Testis (tissue), 3 donors: Measurements from ENCODE around the gene MAPKAPK5. TPM values are rescaled to one million over a fixed set of nuclear protein-coding genes. Genes with fewer than 3 reads are reported as not detected.

Experiments used
- DNase-seq: peaks from one replicate; pipeline ENCODE4 v3.0.0-alpha.2; 2019
- H3K27ac ChIP-seq, 2 donors: fragments of 200-600 bp; sonication (generic); one replicate each; pipeline ENCODE4 v1.5.1; 2019
- H3K27me3 ChIP-seq: fragments of 200-600 bp; sonication (generic); one replicate; pipeline ENCODE4 v1.5.1; 2019
- H3K36me3 ChIP-seq: fragments of 200-600 bp; sonication (generic); one replicate; pipeline ENCODE4 v1.5.1; 2017; ENCODE audit warnings: low read depth; ENCODE audit errors: missing control alignments
- H3K4me1 ChIP-seq: fragments of 200-600 bp; sonication (generic); one replicate; pipeline ENCODE4 v1.5.1; 2019
- H3K4me3 ChIP-seq, 2 donors: fragments of 200-600 bp; sonication (generic); one replicate each; pipeline ENCODE4 v1.5.1; 2017 to 2019
- H3K9me3 ChIP-seq: fragments of 200-600 bp; sonication (generic); one replicate; pipeline ENCODE4 v1.5.1; 2017
- CTCF ChIP-seq, 3 experiments: fragments of 450-650 bp in 2 of 3; fragments of 200-600 bp in 1 of 3; sonication (generic) in 1 of 3; IDR thresholded peaks; one replicate each; pipeline ENCODE4 v1.5.1; 2016 to 2019; ENCODE audit warnings: antibody characterized with exemption in 3 of 3, mild to moderate bottlenecking in 2 of 3, moderate library complexity in 1 of 3
- POLR2A ChIP-seq: fragments of 450-650 bp; IDR thresholded peaks from one replicate; pipeline ENCODE4 v1.6.1; 2017; ENCODE audit warnings: antibody characterized with exemption, mild to moderate bottlenecking, moderate library complexity
- WGBS, 2 donors: methylation state at CpG; one replicate each; pipeline ENCODE4 v1.1.5; 2018; 5-methylcytosine and 5-hydroxymethylcytosine counted together
- intact Hi-C: fragments of 100-400 bp; cut with DNase I; formaldehyde crosslinking; loops from one replicate; pipeline ENCODE4 v1.15.1; 2023; ENCODE audit warnings: low total_unique reads
- polyA plus RNA-seq: library from polyadenylated mRNA; stranded (reverse); fragments of 350-450 nt; fragmentation: Illumina TruSeq; extraction: RNeasy Lipid Tissue Mini Kit (QIAGEN cat#74804); gene quantifications from one replicate; pipeline ENCODE4 v1.2.3, GENCODE V29; 2014; ENCODE audit warnings: low read depth, low replicate concordance; ENCODE audit not compliant: insufficient read depth
- total RNA-seq, 2 donors: library from RNA; depleted of rRNA; stranded (reverse); fragments of >200 nt; gene quantifications; one replicate each; pipeline ENCODE4 v1.2.3, GENCODE V29; 2016

Gene MAPKAPK5
- total and polyA plus RNA-seq, 3 donors from 2014 or later = 35.6 to 77.8 (median 62.9) TPM

GRCh38 chr12:111907740-111908139, 65.7 kb downstream of the MAPKAPK5 start:
- Histone ChIP-seq H3K9me3 (no peaks in the 10 kb centered on the region), H3K4me1 (no peaks in the 10 kb centered on the region), H3K4me3 (no peak overlapping the region), H3K36me3 (no peaks in the 10 kb centered on the region), H3K27ac (no peak overlapping the region), H3K27me3 (no peaks in the 10 kb centered on the region)
- intact Hi-C loops = no loop called here
- DNase-seq = no peak
- TF ChIP-seq POLR2A (no peak), CTCF (IDR thresholded peaks at IDR 0.05) (no peak)
- 100% methylated on average over 1 of the region's 1 CpG for WGBS, 2 donors

GRCh38 chr12:111925171-111925570, 83.1 kb downstream of the MAPKAPK5 start:
- Histone ChIP-seq H3K9me3 (no peaks in the 10 kb centered on the region), H3K27me3 (no peaks in the 10 kb centered on the region), H3K27ac (no peak overlapping the region), H3K36me3 (no peaks in the 10 kb centered on the region), H3K4me3 (no peak overlapping the region), H3K4me1 (no peaks in the 10 kb centered on the region)
- intact Hi-C loops = no loop called here
- no peak for DNase-seq
- 82% methylated on average over 3 of the region's 3 CpGs for WGBS, 2 donors
- no peak for TF ChIP-seq POLR2A
- no peak for TF ChIP-seq CTCF (IDR thresholded peaks at IDR 0.05)

GRCh38 chr12:111926631-111927030, 84.6 kb downstream of the MAPKAPK5 start:
- no peaks in the 10 kb centered on the region for H3K36me3 ChIP-seq
- no peaks in the 10 kb centered on the region for H3K27me3 ChIP-seq
- no peak for TF ChIP-seq POLR2A
- no peak for TF ChIP-seq CTCF (IDR thresholded peaks at IDR 0.05)
- H3K27ac ChIP-seq = no peak overlapping the region
- WGBS, 2 donors = 95 to 100% methylated on average over 2 of the region's 2 CpGs
- intact Hi-C loops = no loop called here
- no peak for DNase-seq
- no peak overlapping the region for H3K4me3 ChIP-seq
- no peaks in the 10 kb centered on the region for H3K9me3 ChIP-seq
- no peaks in the 10 kb centered on the region for H3K4me1 ChIP-seq

- TF ChIP-seq POLR2A = no peak
- no peak for TF ChIP-seq CTCF (IDR thresholded peaks at IDR 0.05)
- Histone ChIP-seq H3K4me3 (no peak overlapping the region), H3K4me1 (no peaks in the 10 kb centered on the region), H3K36me3 (no peaks in the 10 kb centered on the region), H3K27ac (no peak overlapping the region), H3K27me3 (no peaks in the 10 kb centered on the region), H3K9me3 (no peaks in the 10 kb centered on the region)
- intact Hi-C loops = no loop called here
- 92 to 93% methylated on average over 5 of the region's 5 CpGs for WGBS, 2 donors
- DNase-seq = no peak
Measured at GRCh38 chr12:111927346-111927745, 85.3 kb downstream of the MAPKAPK5 start.

GRCh38 chr12:111932241-111932640, 90.2 kb downstream of the MAPKAPK5 start:
- WGBS, 2 donors = 89 to 94% methylated on average over 5 of the region's 5 CpGs
- Histone ChIP-seq H3K9me3 (no peaks in the 10 kb centered on the region), H3K4me1 (no peaks in the 10 kb centered on the region), H3K36me3 (no peaks in the 10 kb centered on the region), H3K27me3 (no peaks in the 10 kb centered on the region), H3K4me3 (no peak overlapping the region), H3K27ac (no peak overlapping the region)
- intact Hi-C loops = no loop called here
- DNase-seq = no peak
- TF ChIP-seq CTCF (IDR thresholded peaks at IDR 0.05) = no peak
